Stimulated activated memory B cell treated with anti-CD40 and anti-IgM and Interleukin-4, amounts not matched to agents 10 μg/mL and 1 μg/mL and 100 μg/mL, for 72 hours (primary cell): ENCODE data around the gene SARM1.
"Not testable (repeated sequence)": the region's sequence is repeated elsewhere in the genome, so short reads cannot be mapped to it uniquely, and the experiment has no call there.

ENCODE experiments used
- ATAC-seq: fragments of 150-1000 bp; cut with Tn5 transposase; 2 replicates; pipeline ENCODE4 v1.10.0; 2021
- H3K27ac Mint-ChIP-seq: one replicate; pipeline ENCODE4 v1.8.0; 2022; ENCODE audit warnings: mild to moderate bottlenecking, mixed read lengths
- H3K27me3 Mint-ChIP-seq: one replicate; pipeline ENCODE4 v1.8.0; 2022; ENCODE audit warnings: mixed read lengths
- H3K36me3 Mint-ChIP-seq: one replicate; pipeline ENCODE4 v1.8.0; 2022; ENCODE audit warnings: mixed read lengths
- H3K4me1 Mint-ChIP-seq: one replicate; pipeline ENCODE4 v1.8.0; 2022; ENCODE audit warnings: mixed read lengths
- H3K4me3 Mint-ChIP-seq: one replicate; pipeline ENCODE4 v1.8.0; 2022; ENCODE audit warnings: mild to moderate bottlenecking, moderate library complexity, mixed read lengths
- H3K9me3 Mint-ChIP-seq: one replicate; pipeline ENCODE4 v1.8.0; 2022; ENCODE audit warnings: mixed read lengths

The SARM1 gene

GRCh38 chr17:28335959-28336871 lies 35.3 kb upstream of the SARM1 start:
- no peaks in the 10 kb centered on the region for H3K27me3 Mint-ChIP-seq
- no peaks in the 10 kb centered on the region for H3K9me3 Mint-ChIP-seq
- ATAC-seq, result no peak
- peaks cover 22% of the 10 kb centered on the region for H3K36me3 Mint-ChIP-seq
- peak overlapping the region; percentile 82 for H3K27ac Mint-ChIP-seq
- peak overlapping the region; percentile 88 for H3K4me3 Mint-ChIP-seq
- H3K4me1 Mint-ChIP-seq, result peaks cover 56% of the 10 kb centered on the region

GRCh38 chr17:28338056-28338768 lies 33.3 kb upstream of the SARM1 start:
- Mint-ChIP-seq H3K36me3 (peaks cover 27% of the 10 kb centered on the region), H3K4me3 (no peak overlapping the region), H3K27me3 (no peaks in the 10 kb centered on the region), H3K27ac (no peak overlapping the region), H3K4me1 (peaks cover 42% of the 10 kb centered on the region), H3K9me3 (no peaks in the 10 kb centered on the region)
- no peak for ATAC-seq

DNA sequence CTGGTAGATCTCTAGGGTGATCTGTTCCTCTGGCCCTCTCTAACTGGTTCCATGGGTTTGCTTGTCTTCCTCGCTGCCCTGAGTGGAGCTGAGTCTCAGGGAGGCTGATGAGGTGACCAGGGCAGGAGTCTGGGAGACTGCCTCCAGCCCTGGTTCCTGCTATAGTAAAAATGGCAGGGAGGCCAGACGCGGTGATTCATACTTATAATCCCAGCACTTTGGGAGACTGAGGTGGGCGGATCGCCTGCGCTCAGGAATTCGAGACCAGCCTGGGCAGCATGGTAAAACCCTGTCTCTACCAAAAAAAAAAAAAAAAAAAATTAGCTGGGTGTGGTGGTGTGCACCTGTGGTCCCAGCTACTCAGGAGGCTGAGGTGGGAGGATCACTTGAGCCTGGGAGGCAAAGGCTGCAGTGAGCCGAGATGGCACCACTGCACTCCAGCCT lies 32.7 kb upstream of the SARM1 start:
- not testable (repeated sequence) for H3K9me3 Mint-ChIP-seq, H3K27me3 Mint-ChIP-seq, H3K4me3 Mint-ChIP-seq, H3K27ac Mint-ChIP-seq, ATAC-seq
- peaks cover 38% of the 10 kb centered on the region for H3K4me1 Mint-ChIP-seq
- peaks cover 30% of the 10 kb centered on the region for H3K36me3 Mint-ChIP-seq

DNA sequence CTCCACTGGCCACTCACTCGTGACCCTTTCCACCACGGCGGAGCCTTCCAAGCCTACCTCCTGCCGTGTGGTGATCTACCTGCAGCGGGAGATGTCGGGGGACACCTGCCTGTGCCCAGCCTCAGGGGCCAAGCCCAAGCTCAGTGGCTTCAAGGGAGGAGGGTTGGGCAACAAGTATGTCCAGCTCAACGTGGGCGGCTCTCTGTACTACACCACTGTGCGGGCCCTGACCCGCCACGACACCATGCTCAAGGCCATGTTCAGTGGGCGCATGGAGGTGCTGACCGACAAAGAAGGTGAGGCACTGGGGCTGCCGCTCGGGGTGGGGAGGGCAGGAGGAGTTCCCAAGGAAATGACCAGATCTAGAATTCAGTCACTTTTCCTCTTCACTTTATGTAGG lies 32.1 kb upstream of the SARM1 start:
- ATAC-seq, result no peak
- peaks cover 32% of the 10 kb centered on the region for H3K4me1 Mint-ChIP-seq
- H3K27ac Mint-ChIP-seq, result no peak overlapping the region
- peaks cover 37% of the 10 kb centered on the region for H3K36me3 Mint-ChIP-seq
- H3K27me3 Mint-ChIP-seq, result no peaks in the 10 kb centered on the region
- H3K4me3 Mint-ChIP-seq, result no peak overlapping the region
- H3K9me3 Mint-ChIP-seq, result no peaks in the 10 kb centered on the region

GRCh38 chr17:28340374-28340773 lies 31.1 kb upstream of the SARM1 start:
- H3K36me3 Mint-ChIP-seq, result peaks cover 41% of the 10 kb centered on the region
- no peaks in the 10 kb centered on the region for H3K27me3 Mint-ChIP-seq
- H3K9me3 Mint-ChIP-seq, result no peaks in the 10 kb centered on the region
- no peak overlapping the region for H3K4me3 Mint-ChIP-seq
- no peak for ATAC-seq
- H3K4me1 Mint-ChIP-seq, result peaks cover 26% of the 10 kb centered on the region
- H3K27ac Mint-ChIP-seq, result no peak overlapping the region

- Mint-ChIP-seq H3K4me1 (peaks cover 21% of the 10 kb centered on the region), H3K4me3 (no peak overlapping the region), H3K9me3 (no peaks in the 10 kb centered on the region), H3K27me3 (no peaks in the 10 kb centered on the region), H3K27ac (no peak overlapping the region), H3K36me3 (peaks cover 53% of the 10 kb centered on the region)
- no peak for ATAC-seq
Observed at GRCh38 chr17:28341516-28341915, 30.0 kb upstream of the SARM1 start.

DNA sequence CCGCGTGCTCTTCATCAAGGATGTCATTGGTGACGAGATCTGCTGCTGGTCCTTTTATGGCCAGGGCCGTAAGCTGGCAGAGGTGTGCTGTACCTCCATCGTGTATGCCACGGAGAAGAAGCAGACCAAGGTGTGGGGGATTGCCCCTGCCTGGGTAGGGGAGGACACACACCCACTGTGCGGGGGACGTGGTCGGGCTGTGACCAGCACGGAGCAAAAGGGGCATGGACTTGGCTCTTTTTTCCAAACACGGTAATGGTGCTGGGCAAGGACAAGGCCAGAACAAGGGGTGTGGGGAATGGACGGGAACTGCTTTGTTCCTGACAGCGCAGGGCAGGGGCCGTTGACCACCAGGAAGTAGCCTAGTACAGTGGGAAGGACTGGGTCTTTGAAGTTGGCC lies 29.2 kb upstream of the SARM1 start:
- no peak for ATAC-seq
- H3K4me1 Mint-ChIP-seq, result peaks cover 13% of the 10 kb centered on the region
- H3K9me3 Mint-ChIP-seq, result no peaks in the 10 kb centered on the region
- H3K27ac Mint-ChIP-seq, result no peak overlapping the region
- peaks cover 58% of the 10 kb centered on the region for H3K36me3 Mint-ChIP-seq
- H3K27me3 Mint-ChIP-seq, result no peaks in the 10 kb centered on the region
- no peak overlapping the region for H3K4me3 Mint-ChIP-seq

DNA sequence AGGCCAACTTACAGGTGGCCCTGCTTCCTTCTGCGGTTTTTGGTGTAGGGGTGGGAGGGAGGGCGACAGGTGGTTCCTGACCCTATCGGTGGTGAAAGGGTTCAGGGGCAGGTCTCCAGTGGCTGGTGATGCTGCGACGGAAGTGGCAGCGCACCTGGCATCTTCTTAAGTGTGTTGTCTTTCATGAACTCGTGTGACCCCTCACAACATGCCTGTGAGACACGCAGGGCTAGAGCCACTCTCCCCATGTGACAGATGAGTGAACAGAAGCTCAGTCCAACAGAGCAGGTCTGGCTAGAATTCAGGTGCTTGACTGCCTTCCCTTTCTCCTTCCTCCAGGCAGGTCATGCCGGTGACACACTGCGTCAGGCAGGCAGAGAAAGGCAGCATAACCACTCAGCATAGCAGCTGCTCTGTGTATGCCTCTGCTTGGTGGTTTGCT lies 28.0 kb upstream of the SARM1 start:
- ATAC-seq, result peak; percentile 35
- Mint-ChIP-seq H3K27ac (no peak overlapping the region), H3K9me3 (no peaks in the 10 kb centered on the region), H3K27me3 (no peaks in the 10 kb centered on the region), H3K4me3 (no peak overlapping the region), H3K4me1 (peaks cover 2% of the 10 kb centered on the region), H3K36me3 (peaks cover 67% of the 10 kb centered on the region)

GRCh38 chr17:28344011-28344410 lies 27.5 kb upstream of the SARM1 start:
- no peaks in the 10 kb centered on the region for H3K27me3 Mint-ChIP-seq
- no peaks in the 10 kb centered on the region for H3K9me3 Mint-ChIP-seq
- H3K4me1 Mint-ChIP-seq, result no peaks in the 10 kb centered on the region
- H3K36me3 Mint-ChIP-seq, result peaks cover 67% of the 10 kb centered on the region
- no peak overlapping the region for H3K4me3 Mint-ChIP-seq
- ATAC-seq, result no peak
- H3K27ac Mint-ChIP-seq, result no peak overlapping the region

DNA sequence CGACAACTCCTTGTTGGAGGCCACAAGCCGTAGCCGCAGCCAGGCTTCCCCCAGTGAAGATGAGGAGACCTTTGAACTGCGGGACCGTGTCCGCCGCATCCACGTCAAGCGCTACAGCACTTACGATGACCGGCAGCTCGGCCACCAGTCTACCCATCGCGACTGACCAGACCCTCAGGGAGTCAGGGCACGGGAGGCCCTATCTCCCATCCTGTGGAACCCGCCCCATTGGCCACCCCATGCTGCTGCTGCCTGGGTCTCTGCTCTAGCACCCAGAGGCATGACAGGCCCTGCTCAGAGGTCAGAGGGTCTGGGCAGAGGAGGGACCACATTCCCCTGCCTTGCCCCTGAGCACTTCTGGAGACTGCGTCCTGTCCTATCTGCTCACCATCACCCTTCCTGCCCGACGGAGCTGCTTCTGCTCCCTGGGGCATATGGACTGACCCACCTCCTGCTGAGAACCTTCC lies 27.0 kb upstream of the SARM1 start:
- Mint-ChIP-seq H3K4me3 (no peak overlapping the region), H3K4me1 (no peaks in the 10 kb centered on the region), H3K27ac (no peak overlapping the region), H3K36me3 (peaks cover 67% of the 10 kb centered on the region), H3K27me3 (no peaks in the 10 kb centered on the region), H3K9me3 (no peaks in the 10 kb centered on the region)
- no peak for ATAC-seq

GRCh38 chr17:28345419-28346198 lies 25.9 kb upstream of the SARM1 start:
- no peaks in the 10 kb centered on the region for H3K27me3 Mint-ChIP-seq
- no peaks in the 10 kb centered on the region for H3K9me3 Mint-ChIP-seq
- H3K27ac Mint-ChIP-seq, result no peak overlapping the region
- H3K4me1 Mint-ChIP-seq, result no peaks in the 10 kb centered on the region
- no peak for ATAC-seq
- H3K36me3 Mint-ChIP-seq, result peaks cover 71% of the 10 kb centered on the region
- no peak overlapping the region for H3K4me3 Mint-ChIP-seq

DNA sequence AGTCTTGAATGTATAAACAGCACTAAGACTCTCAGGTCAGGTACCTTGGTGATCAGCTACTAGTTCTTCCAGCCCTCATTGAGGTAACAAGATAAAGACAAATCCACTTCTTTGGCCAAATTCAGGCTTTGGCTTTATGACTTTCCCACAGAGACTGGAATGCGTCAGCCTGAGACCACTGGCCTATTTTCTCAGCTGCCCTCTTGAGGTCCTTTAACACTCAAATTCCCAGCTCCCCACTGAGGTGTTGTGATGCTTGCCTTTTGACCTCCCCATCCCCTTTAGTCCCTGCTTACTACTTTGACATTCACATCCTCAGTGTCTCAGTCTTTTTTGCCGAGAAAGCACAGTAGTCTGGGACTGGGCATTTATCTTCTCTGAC lies 25.3 kb upstream of the SARM1 start:
- H3K36me3 Mint-ChIP-seq, result peaks cover 73% of the 10 kb centered on the region
- H3K27ac Mint-ChIP-seq, result no peak overlapping the region

GRCh38 chr17:28346746-28347246 lies 24.7 kb upstream of the SARM1 start:
- Mint-ChIP-seq H3K27me3 (no peaks in the 10 kb centered on the region), H3K4me1 (no peaks in the 10 kb centered on the region)

More for the DNA sequence above, 25.3 kb upstream of the SARM1 start:
- Mint-ChIP-seq H3K27me3 (no peaks in the 10 kb centered on the region), H3K4me3 (no peak overlapping the region), H3K9me3 (no peaks in the 10 kb centered on the region), H3K4me1 (no peaks in the 10 kb centered on the region)
- ATAC-seq, result no peak

GRCh38 chr17:28347261-28347891 lies 24.1 kb upstream of the SARM1 start:
- Mint-ChIP-seq H3K4me3 (no peak overlapping the region), H3K9me3 (no peaks in the 10 kb centered on the region), H3K27me3 (no peaks in the 10 kb centered on the region), H3K4me1 (no peaks in the 10 kb centered on the region), H3K36me3 (peaks cover 69% of the 10 kb centered on the region), H3K27ac (no peak overlapping the region)
- ATAC-seq, result no peak

More at GRCh38 chr17:28346746-28347246, 24.7 kb upstream of the SARM1 start:
- ATAC-seq, result no peak
- Mint-ChIP-seq H3K27ac (no peak overlapping the region), H3K4me3 (no peak overlapping the region), H3K9me3 (no peaks in the 10 kb centered on the region), H3K36me3 (peaks cover 73% of the 10 kb centered on the region)
